GM23338 (cell line): Measurements from ENCODE around the gene TNS3.

Source experiments
- CREB1 ChIP-seq: fragments of 250-450 bp; sonication (Bioruptor Pico); IDR thresholded peaks from 2 replicates; pipeline ENCODE4 v1.5.0; 2020; ENCODE audit warnings: low read depth, mild to moderate bottlenecking, moderate library complexity
- EZH2 ChIP-seq: fragments of 200-600 bp; sonication (generic); IDR thresholded peaks from one replicate; pipeline ENCODE4 v1.8.0; 2017; ENCODE audit warnings: antibody characterized with exemption, mild to moderate bottlenecking, low read depth; ENCODE audit not compliant: unreplicated experiment
- EZH2phosphoT487 ChIP-seq: fragments of 200-600 bp; sonication (generic); IDR thresholded peaks from one replicate; pipeline ENCODE4 v1.8.1; 2018; ENCODE audit warnings: antibody characterized with exemption; ENCODE audit not compliant: unreplicated experiment
- JUNB ChIP-seq: IDR thresholded peaks from one replicate; pipeline ENCODE4 v1.6.1; 2016; ENCODE audit warnings: antibody characterized with exemption; ENCODE audit not compliant: unreplicated experiment
- POLR2AphosphoS5 ChIP-seq: IDR thresholded peaks from 2 replicates; pipeline ENCODE4 v1.6.1; 2016; ENCODE audit warnings: antibody characterized with exemption, low read depth
- ZNF114 ChIP-seq: fragments of 250-450 bp; sonication (Bioruptor Pico); IDR thresholded peaks from 2 replicates; pipeline ENCODE4 v1.5.0; 2020; ENCODE audit warnings: mild to moderate bottlenecking, moderate library complexity
- TF ChIP-seq, protein P1 (sequence below), 2 experiments: fragments of 200-600 bp in 1 of 2; sonication (generic) in 1 of 2; conservative IDR thresholded peaks; 2 replicates each; pipeline versions ENCODE4 v1.5.1 to v1.6.1; 2016 to 2017; ENCODE audit warnings: antibody characterized with exemption in 2 of 2, low read depth in 2 of 2, mild to moderate bottlenecking in 2 of 2, moderate library complexity in 1 of 2
- TF ChIP-seq, protein P2 (sequence below): IDR thresholded peaks from 2 replicates; pipeline ENCODE4 v1.6.1; 2016; ENCODE audit warnings: antibody characterized with exemption

DNA sequence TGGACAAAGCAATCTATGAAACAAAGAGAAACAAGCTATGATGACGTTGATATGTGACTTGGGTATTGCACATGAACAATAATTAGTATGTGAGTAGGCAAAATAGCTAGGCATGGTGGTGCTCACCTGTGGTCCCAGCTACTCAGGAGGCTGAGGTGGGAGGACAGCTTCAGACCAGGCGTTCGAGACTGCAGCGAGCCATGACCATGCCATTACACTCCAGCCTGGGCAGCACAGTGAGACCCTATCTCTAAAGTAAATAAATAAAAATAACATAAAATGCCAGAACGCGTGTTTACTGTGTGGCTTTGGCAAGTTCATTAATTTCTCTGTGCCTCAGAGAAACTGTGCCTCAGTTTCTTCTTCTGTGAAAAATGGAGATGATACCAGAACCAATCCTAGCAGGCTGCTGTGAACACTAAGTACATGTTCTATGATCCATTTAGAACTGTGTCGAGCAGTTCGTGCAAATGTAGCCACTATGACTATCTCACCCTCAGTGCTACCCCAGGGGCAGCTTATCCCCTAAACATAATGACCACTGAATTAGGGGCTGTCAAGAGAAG lies 9.3 kb upstream of the TNS3 start:
- TF ChIP-seq, protein P1, sequence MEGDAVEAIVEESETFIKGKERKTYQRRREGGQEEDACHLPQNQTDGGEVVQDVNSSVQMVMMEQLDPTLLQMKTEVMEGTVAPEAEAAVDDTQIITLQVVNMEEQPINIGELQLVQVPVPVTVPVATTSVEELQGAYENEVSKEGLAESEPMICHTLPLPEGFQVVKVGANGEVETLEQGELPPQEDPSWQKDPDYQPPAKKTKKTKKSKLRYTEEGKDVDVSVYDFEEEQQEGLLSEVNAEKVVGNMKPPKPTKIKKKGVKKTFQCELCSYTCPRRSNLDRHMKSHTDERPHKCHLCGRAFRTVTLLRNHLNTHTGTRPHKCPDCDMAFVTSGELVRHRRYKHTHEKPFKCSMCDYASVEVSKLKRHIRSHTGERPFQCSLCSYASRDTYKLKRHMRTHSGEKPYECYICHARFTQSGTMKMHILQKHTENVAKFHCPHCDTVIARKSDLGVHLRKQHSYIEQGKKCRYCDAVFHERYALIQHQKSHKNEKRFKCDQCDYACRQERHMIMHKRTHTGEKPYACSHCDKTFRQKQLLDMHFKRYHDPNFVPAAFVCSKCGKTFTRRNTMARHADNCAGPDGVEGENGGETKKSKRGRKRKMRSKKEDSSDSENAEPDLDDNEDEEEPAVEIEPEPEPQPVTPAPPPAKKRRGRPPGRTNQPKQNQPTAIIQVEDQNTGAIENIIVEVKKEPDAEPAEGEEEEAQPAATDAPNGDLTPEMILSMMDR (conservative IDR thresholded peaks at IDR 0.05; ENCODE audit: low read depth in 2 of 2): no peak
- TF ChIP-seq EZH2 (no peak), POLR2AphosphoS5 (no peak), CREB1 (CRISPR knock-in tag) (no peak), EZH2phosphoT487 (no peak), ZNF114 (no peak), JUNB (no peak)
- TF ChIP-seq, protein P2, sequence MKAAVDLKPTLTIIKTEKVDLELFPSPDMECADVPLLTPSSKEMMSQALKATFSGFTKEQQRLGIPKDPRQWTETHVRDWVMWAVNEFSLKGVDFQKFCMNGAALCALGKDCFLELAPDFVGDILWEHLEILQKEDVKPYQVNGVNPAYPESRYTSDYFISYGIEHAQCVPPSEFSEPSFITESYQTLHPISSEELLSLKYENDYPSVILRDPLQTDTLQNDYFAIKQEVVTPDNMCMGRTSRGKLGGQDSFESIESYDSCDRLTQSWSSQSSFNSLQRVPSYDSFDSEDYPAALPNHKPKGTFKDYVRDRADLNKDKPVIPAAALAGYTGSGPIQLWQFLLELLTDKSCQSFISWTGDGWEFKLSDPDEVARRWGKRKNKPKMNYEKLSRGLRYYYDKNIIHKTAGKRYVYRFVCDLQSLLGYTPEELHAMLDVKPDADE: no peak
